ENCODE results near the gene TLN1. TPM values are rescaled to one million over a fixed set of nuclear protein-coding genes. Genes with fewer than 3 reads are reported as not detected.

The TLN1 gene
- total and polyA plus RNA-seq, 2 experiments from 2014 or later = 21.5 to 120 TPM

- H4K20me1 ChIP-seq (replicated peaks; ENCODE audit: insufficient read depth) = peaks cover 6% of the 10 kb centered on the region
- no peaks in the 10 kb centered on the region for H3K27me3 ChIP-seq (ENCODE audit: insufficient read depth)
- no peaks in the 10 kb centered on the region; the same call in 2 of the 3 replicates for H3K9me3 Mint-ChIP-seq
- H2AFZ ChIP-seq = no peak overlapping the region
- H3K27me3 Mint-ChIP-seq (ENCODE audit: insufficient read depth, low read depth, poor library complexity) = peaks cover 6% of the 10 kb centered on the region
- H3K27ac Mint-ChIP-seq = no peak overlapping the region
- peaks cover 14% of the 10 kb centered on the region for H3F3A ChIP-seq (replicated peaks; ENCODE audit: low read depth)
- no peak overlapping the region for H3K4me3 ChIP-seq
- TF ChIP-seq EZH2 (IDR thresholded peaks at IDR 0.05; ENCODE audit: low read depth, unreplicated experiment) (no peak), NANOG (IDR thresholded peaks at IDR 0.05; ENCODE audit: borderline replicate concordance) (no peak), ETS1 (IDR thresholded peaks at IDR 0.05) (no peak), ZNF114 (CRISPR knock-in tag; IDR thresholded peaks at IDR 0.05) (no peak), EZH2phosphoT487 (IDR thresholded peaks at IDR 0.05; ENCODE audit: unreplicated experiment) (no peak), POLR2AphosphoS5 (IDR thresholded peaks at IDR 0.05; ENCODE audit: low read depth) (no peak), CREB1 (CRISPR knock-in tag; IDR thresholded peaks at IDR 0.05; ENCODE audit: low read depth) (no peak), JUNB (IDR thresholded peaks at IDR 0.05; ENCODE audit: unreplicated experiment) (no peak), STAT1 (IDR thresholded peaks at IDR 0.05; ENCODE audit: unreplicated experiment) (no peak), CTCF (conservative IDR thresholded peaks at IDR 0.05; ENCODE audit: low read depth in 2 of 2) (no peak), ZNF462 (CRISPR knock-in tag; IDR thresholded peaks at IDR 0.05) (no peak), ZNF331 (CRISPR knock-in tag; IDR thresholded peaks at IDR 0.05; ENCODE audit: low read depth) (no peak)
- H3K79me2 ChIP-seq (replicated peaks; ENCODE audit: insufficient read depth) = peaks cover 22% of the 10 kb centered on the region
- DNase-seq (ENCODE audit: low spot score) = no peak
- peaks cover 26% of the 10 kb centered on the region for H3K36me3 ChIP-seq (ENCODE audit: insufficient read depth)
- H3K4me1 Mint-ChIP-seq = peaks cover 31% of the 10 kb centered on the region
- no peak overlapping the region for H3K4me3 Mint-ChIP-seq
- no peaks in the 10 kb centered on the region for H3K9me2 ChIP-seq (ENCODE audit: insufficient read depth)
- H3K4me2 ChIP-seq = no peak overlapping the region
- no peak overlapping the region for H3K27ac ChIP-seq (ENCODE audit: low read depth)
- ATAC-seq = no peak
- H3K4me1 ChIP-seq (ENCODE audit: insufficient read depth) = peaks cover 17% of the 10 kb centered on the region; the same call in 1 of the 2 replicates
- H3K36me3 Mint-ChIP-seq (ENCODE audit: low read depth) = peaks cover 71% of the 10 kb centered on the region
These were observed 45.5 kb downstream of the TLN1 start for GRCh38 chr9:35686222-35687203.
